ENCODE results near the gene OGFOD2.

- TF ChIP-seq RAD21 (IDR thresholded peaks at IDR 0.05) (no peak), CTCF (IDR thresholded peaks at IDR 0.05; ENCODE audit: low read depth, low read length, missing input control) (no peak)
These were observed 27.7 kb upstream of the OGFOD2 start for GRCh38 chr12:122947352-122947792.

Data from liver (tissue), 3 donors.